Body of pancreas (tissue), 4 donors: Measurements from ENCODE around the gene ZSCAN2. TPM values are rescaled to one million over a fixed set of nuclear protein-coding genes. Genes with fewer than 3 reads are reported as not detected.
"Not testable (repeated sequence)": the region's sequence is repeated elsewhere in the genome, so short reads cannot be mapped to it uniquely, and the experiment has no call there.

ENCODE experiments used
- ATAC-seq: fragments of 150-250 bp; one replicate; pipeline ENCODE4 v1.9.1; 2016
- DNase-seq, 4 donors: peaks; one replicate each; pipeline ENCODE4 v3.0.0-alpha.2; 2019
- H3K27ac ChIP-seq, 4 donors: fragments of 200-600 bp; sonication (generic); 1 replicate in 3 of 4; 2 replicates in 1 of 4; pipeline versions ENCODE4 v1.5.1 to v1.6.1; 2016 to 2019; ENCODE audit warnings: mild to moderate bottlenecking in 1 of 4, mixed read lengths in 1 of 4, moderate library complexity in 1 of 4
- H3K27me3 ChIP-seq, 2 donors: fragments of 200-600 bp; sonication (generic); one replicate each; pipeline ENCODE4 v1.6.0; 2016; ENCODE audit warnings: mild to moderate bottlenecking in 1 of 2
- H3K36me3 ChIP-seq, 2 donors: fragments of 200-600 bp; sonication (generic); replicated peaks in 1 of 2; 2 replicates each; pipeline ENCODE4 v1.5.1; 2016; ENCODE audit warnings: low read depth in 2 of 2; ENCODE audit not compliant: insufficient read depth in 1 of 2
- H3K4me1 ChIP-seq: fragments of 200-600 bp; sonication (generic); one replicate; pipeline ENCODE4 v1.6.0; 2016
- H3K4me3 ChIP-seq, 2 donors: fragments of 200-600 bp; sonication (generic); 1 replicate in 1 of 2; 2 replicates in 1 of 2; pipeline ENCODE4 v1.5.1; 2016 to 2019
- H3K9me3 ChIP-seq, 3 donors: fragments of 200-600 bp; sonication (generic); 1 replicate in 2 of 3; 2 replicates in 1 of 3; pipeline ENCODE4 v1.5.1; 2016
- CTCF ChIP-seq, 7 experiments: fragments of 450-650 bp in 4 of 7; fragments of 200-600 bp in 3 of 7; sonication (generic) in 3 of 7; IDR thresholded peaks; one replicate each; pipeline ENCODE4 v1.5.1; 2016 to 2019; ENCODE audit warnings: antibody characterized with exemption in 7 of 7
- POLR2A ChIP-seq, 3 donors: fragments of 450-650 bp; IDR thresholded peaks; one replicate each; pipeline ENCODE4 v1.6.1; 2016; ENCODE audit warnings: antibody characterized with exemption in 3 of 3, mild to moderate bottlenecking in 2 of 3
- WGBS, 2 donors: methylation state at CpG; one replicate each; pipeline ENCODE4 v1.1.5; 2017; 5-methylcytosine and 5-hydroxymethylcytosine counted together
- intact Hi-C: fragments of 100-400 bp; cut with DNase I; formaldehyde crosslinking; loops from one replicate; pipeline ENCODE4 v1.15.1; 2023
- total RNA-seq, 2 donors: library from RNA; depleted of rRNA; stranded (reverse); fragments of >200 nt; gene quantifications; one replicate each; pipeline ENCODE4 v1.1.0, GENCODE V29; 2016

The ZSCAN2 gene
- total RNA-seq, 2 donors from 2014 or later, result 13.5 TPM

GRCh38 chr15:84634228-84634837 lies 33.5 kb downstream of the ZSCAN2 start:
- TF ChIP-seq CTCF (IDR thresholded peaks at IDR 0.05) (peak in 1 of 7 experiments; percentile 12), POLR2A (IDR thresholded peaks at IDR 0.05) (no peak)
- DNase-seq (no peak), ATAC-seq (no peak)
- no peaks in the 10 kb centered on the region for H3K36me3 ChIP-seq
- no peaks in the 10 kb centered on the region for H3K9me3 ChIP-seq
- peak overlapping the region in 1 of 2 donors; percentile 40 for H3K4me3 ChIP-seq
- H3K27me3 ChIP-seq, result no peaks in the 10 kb centered on the region
- peaks cover 47% of the 10 kb centered on the region for H3K4me1 ChIP-seq
- WGBS, 2 donors, result 9% methylated on average over 23 of the region's 23 CpGs
- H3K27ac ChIP-seq, result peak overlapping the region; percentile 77 to 95 (median 92)
- intact Hi-C loops, result no loop called here

- TF ChIP-seq CTCF (IDR thresholded peaks at IDR 0.05), result peak in 4 of 7 experiments; percentile 31 to 42 (median 37)
- TF ChIP-seq POLR2A (IDR thresholded peaks at IDR 0.05), result no peak
- 51 to 61% methylated on average over 3 of the region's 3 CpGs for WGBS, 2 donors
- peaks cover 25% of the 10 kb centered on the region for H3K4me1 ChIP-seq
- no peak overlapping the region for H3K27ac ChIP-seq
- intact Hi-C loops, result no loop called here
- H3K27me3 ChIP-seq, result no peaks in the 10 kb centered on the region
- H3K4me3 ChIP-seq, result no peak overlapping the region
- no peaks in the 10 kb centered on the region for H3K9me3 ChIP-seq
- H3K36me3 ChIP-seq, result peaks cover 7 to 18% of the 10 kb centered on the region in 2 donors
- ATAC-seq, result no peak
- DNase-seq, result peak in 3 of 4 donors; percentile 25 to 42 (median 33)
Measured at GRCh38 chr15:84638103-84638502, 37.3 kb downstream of the ZSCAN2 start.

- ATAC-seq, DNase-seq: not testable (repeated sequence)
- intact Hi-C loops, result loop anchor here (10.0 kb wide), 1 partner anchor 47 kb away; no protein-coding TSS in a partner anchor
Measured at GRCh38 chr15:84641871-84642270, 41.1 kb downstream of the ZSCAN2 start.

GRCh38 chr15:84642640-84643039 lies 41.8 kb downstream of the ZSCAN2 start:
- not testable (repeated sequence) for H3K27me3 ChIP-seq, ATAC-seq, H3K9me3 ChIP-seq, DNase-seq, H3K27ac ChIP-seq, H3K4me1 ChIP-seq, H3K4me3 ChIP-seq
- peaks cover 14 to 36% of the 10 kb centered on the region in 2 donors for H3K36me3 ChIP-seq
- 55 to 64% methylated on average over 2 of the region's 2 CpGs for WGBS, 2 donors
- intact Hi-C loops, result loop anchor here (10.0 kb wide), 1 partner anchor 48 kb away; no protein-coding TSS in a partner anchor

More at GRCh38 chr15:84641871-84642270, 41.1 kb downstream of the ZSCAN2 start:
- H3K4me1 ChIP-seq, H3K27ac ChIP-seq, H3K27me3 ChIP-seq, H3K4me3 ChIP-seq, H3K9me3 ChIP-seq: not testable (repeated sequence)
- WGBS, 2 donors, result 89 to 94% methylated on average over 9 of the region's 9 CpGs
- peaks cover 14 to 36% of the 10 kb centered on the region in 2 donors for H3K36me3 ChIP-seq

GRCh38 chr15:84643838-84644237 lies 43.0 kb downstream of the ZSCAN2 start:
- 82 to 85% methylated on average over 2 to 6 of the region's 6 CpGs for WGBS, 2 donors
- H3K27me3 ChIP-seq, result no peaks in the 10 kb centered on the region
- TF ChIP-seq POLR2A (IDR thresholded peaks at IDR 0.05), result no peak
- no peak for TF ChIP-seq CTCF (IDR thresholded peaks at IDR 0.05)
- no peaks in the 10 kb centered on the region for H3K9me3 ChIP-seq
- peaks cover 14 to 42% of the 10 kb centered on the region in 2 donors for H3K36me3 ChIP-seq
- H3K4me1 ChIP-seq, result no peaks in the 10 kb centered on the region
- no peak for ATAC-seq
- H3K27ac ChIP-seq, result no peak overlapping the region
- DNase-seq, result no peak
- no peak overlapping the region for H3K4me3 ChIP-seq
- intact Hi-C loops, result loop anchor here (10.0 kb wide), 1 partner anchor 49 kb away; no protein-coding TSS in a partner anchor
